Nephron (organoid): ENCODE data around the gene MTERF4.

Experiments
- H3K27ac Mint-ChIP-seq, 3 experiments: 2 replicates each; pipeline ENCODE4 v1.8.0; 2020; ENCODE audit warnings: mixed read lengths in 3 of 3, mild to moderate bottlenecking in 2 of 3, moderate library complexity in 1 of 3
- H3K27me3 Mint-ChIP-seq: 2 replicates; pipeline ENCODE4 v1.8.0; 2021; ENCODE audit warnings: low read depth, mild to moderate bottlenecking, moderate library complexity, mixed read lengths
- H3K36me3 Mint-ChIP-seq: 2 replicates; pipeline ENCODE4 v1.8.0; 2020; ENCODE audit warnings: low read depth, mixed read lengths
- H3K4me1 Mint-ChIP-seq: 2 replicates; pipeline ENCODE4 v1.8.0; 2020; ENCODE audit warnings: mixed read lengths
- H3K4me3 Mint-ChIP-seq, 3 experiments: 2 replicates each; pipeline ENCODE4 v1.8.0; 2020; ENCODE audit warnings: mild to moderate bottlenecking in 3 of 3, mixed read lengths in 3 of 3, moderate library complexity in 2 of 3
- H3K9me3 Mint-ChIP-seq: 2 replicates; pipeline ENCODE4 v1.8.0; 2020; ENCODE audit warnings: mixed read lengths
- CTCF ChIP-seq, 3 experiments: fragments of 200-600 bp; sonication (generic); IDR thresholded peaks; one replicate each; pipeline ENCODE4 v1.5.0; 2021; ENCODE audit warnings: antibody characterized with exemption in 3 of 3; ENCODE audit not compliant: unreplicated experiment in 3 of 3

Gene MTERF4

GRCh38 chr2:241102239-241102803 lies at the start of gene MTERF4:
MTERF4 (minus strand) TSS chr2:241102287; CDS start chr2:241102273, 14 bp downstream.
- TF ChIP-seq CTCF (IDR thresholded peaks at IDR 0.05; ENCODE audit: unreplicated experiment in 3 of 3): no peak
- Mint-ChIP-seq H3K9me3 (no peaks in the 10 kb centered on the region), H3K36me3 (peaks cover 23% of the 10 kb centered on the region), H3K27ac (peak within 1 kb of the TSS; percentile 95 to 98 (median 98)), H3K27me3 (no peaks in the 10 kb centered on the region), H3K4me1 (peaks cover 13% of the 10 kb centered on the region), H3K4me3 (peak within 1 kb of the TSS; percentile 94 to 98 (median 97))

GRCh38 chr2:241150660-241151530 lies 48.8 kb upstream of the MTERF4 start:
- Mint-ChIP-seq H3K4me1 (peaks cover 25% of the 10 kb centered on the region), H3K4me3 (peak overlapping the region; percentile 94 to 97 (median 95)), H3K36me3 (peaks cover 6% of the 10 kb centered on the region), H3K9me3 (no peaks in the 10 kb centered on the region), H3K27me3 (no peaks in the 10 kb centered on the region), H3K27ac (peak overlapping the region; percentile 33 to 89 (median 86))
- TF ChIP-seq CTCF (IDR thresholded peaks at IDR 0.05; ENCODE audit: unreplicated experiment in 3 of 3): no peak

GRCh38 chr2:241149925-241150659 lies 48.0 kb upstream of the MTERF4 start, which contains the start of gene PPP1R7:
PPP1R7 (plus strand) TSS chr2:241150467; CDS start chr2:241150496, 29 bp downstream.
- TF ChIP-seq CTCF (IDR thresholded peaks at IDR 0.05; ENCODE audit: unreplicated experiment in 3 of 3): peak in 1 of 3 experiments; percentile 29
- peak within 1 kb of the TSS; percentile 33 to 89 (median 86) for H3K27ac Mint-ChIP-seq
- H3K27me3 Mint-ChIP-seq: no peaks in the 10 kb centered on the region
- no peaks in the 10 kb centered on the region for H3K9me3 Mint-ChIP-seq
- H3K36me3 Mint-ChIP-seq: peaks cover 6% of the 10 kb centered on the region
- peak within 1 kb of the TSS; percentile 94 to 97 (median 95) for H3K4me3 Mint-ChIP-seq
- H3K4me1 Mint-ChIP-seq: peaks cover 25% of the 10 kb centered on the region

GRCh38 chr2:241149675-241149924 lies 47.5 kb upstream of the MTERF4 start:
- H3K36me3 Mint-ChIP-seq: peaks cover 6% of the 10 kb centered on the region
- H3K4me1 Mint-ChIP-seq: peaks cover 25% of the 10 kb centered on the region
- peak overlapping the region in 2 of 3 experiments; percentile 45 to 81 for H3K27ac Mint-ChIP-seq
- peak overlapping the region; percentile 94 to 97 (median 95) for H3K4me3 Mint-ChIP-seq
- no peaks in the 10 kb centered on the region for H3K9me3 Mint-ChIP-seq
- H3K27me3 Mint-ChIP-seq: no peaks in the 10 kb centered on the region
- no peak for TF ChIP-seq CTCF (IDR thresholded peaks at IDR 0.05; ENCODE audit: unreplicated experiment in 3 of 3)

- peak within 1 kb of the TSS; percentile 95 to 97 (median 97) for H3K4me3 Mint-ChIP-seq
- H3K27ac Mint-ChIP-seq: peak within 1 kb of the TSS; percentile 33 to 86 (median 81)
- no peak for TF ChIP-seq CTCF (IDR thresholded peaks at IDR 0.05; ENCODE audit: unreplicated experiment in 3 of 3)
- H3K27me3 Mint-ChIP-seq: no peaks in the 10 kb centered on the region
- H3K4me1 Mint-ChIP-seq: peaks cover 25% of the 10 kb centered on the region
- peaks cover 6% of the 10 kb centered on the region for H3K36me3 Mint-ChIP-seq
- H3K9me3 Mint-ChIP-seq: no peaks in the 10 kb centered on the region
These were observed 47.0 kb upstream of the MTERF4 start, which contains the start of gene PASK for GRCh38 chr2:241148891-241149674. PASK (minus strand) TSS chr2:241149472; CDS start chr2:241143032, 6,440 bp downstream.
